Measurements from ENCODE around the gene PARL. TPM values are rescaled to one million over a fixed set of nuclear protein-coding genes. Genes with fewer than 3 reads are reported as not detected.

The PARL gene
- total and polyA plus RNA-seq, 2 donors (not counting 3 experiments of a cell fraction or from before 2014, with no cell fraction given) = 38.8 to 48.1 TPM

GRCh38 chr3:183913580-183913920 is 28.9 kb upstream of the PARL start:
- CTCF ChIA-PET = interaction anchor here (1.1 to 2.2 kb wide), 2 partner anchors 9 to 18 kb away, joined by 4 to 5 read pairs; no protein-coding TSS in a partner anchor
- no peaks in the 10 kb centered on the region for H3K9me3 ChIP-seq (replicated peaks; ENCODE audit: control insufficient read depth, insufficient read depth, low read length)
- no peak for DNase-seq (ENCODE audit: low read depth, low spot score)

More at GRCh38 chr3:183913580-183913920, 28.9 kb upstream of the PARL start:
- Histone ChIP-seq H3K27me3 (ENCODE audit: control insufficient read depth in 2 of 2, insufficient read depth in 2 of 2, low read length in 2 of 2) (no peaks in the 10 kb centered on the region), H3K4me1 (ENCODE audit: control insufficient read depth, extremely low read depth, insufficient read depth, low read length) (no peaks in the 10 kb centered on the region), H3K4me3 (replicated peaks in 1 of 3; ENCODE audit: insufficient read depth in 1 of 3, low read depth in 1 of 3, low read length in 3 of 3) (no peak overlapping the region), H3K36me3 (ENCODE audit: control insufficient read depth in 2 of 2, extremely low read depth in 1 of 2, insufficient read depth in 2 of 2, low read length in 2 of 2) (no peaks in the 10 kb centered on the region), H3K4me2 (ENCODE audit: insufficient read depth, low read length) (no peak overlapping the region), H3K9me1 (replicated peaks; ENCODE audit: control insufficient read depth, extremely low read depth, insufficient read depth, low read length) (no peaks in the 10 kb centered on the region), H3K27ac (ENCODE audit: insufficient read depth, low read depth, low read length) (no peak overlapping the region), H3K79me2 (ENCODE audit: control insufficient read depth, insufficient read depth, low read length) (no peaks in the 10 kb centered on the region), H2AFZ (ENCODE audit: low read depth, low read length) (no peak overlapping the region), H4K20me1 (replicated peaks; ENCODE audit: control insufficient read depth, extremely low read depth, insufficient read depth, low read length) (no peaks in the 10 kb centered on the region), H3K9ac (replicated peaks; ENCODE audit: extremely low read depth, insufficient read depth, low read length) (no peak overlapping the region)
- POLR2A ChIA-PET = no interaction called here
- intact Hi-C loops (cut with micrococcal nuclease) (no loop called here), dilution Hi-C loops (cut with MboI; ENCODE audit: extremely low pct_ligation_motif_present, low sequenced_read_pairs) (no loop called here)
- no TSS peak for BruUV-seq (replicated peaks)
- TF ChIP-seq POLR2A (IDR thresholded peaks at IDR 0.05; ENCODE audit: low read depth, low read length) (no peak), MYC (IDR thresholded peaks at IDR 0.05; ENCODE audit: low read depth, low read length) (no peak), POLR2AphosphoS5 (IDR thresholded peaks at IDR 0.05; ENCODE audit: insufficient read depth, low read depth, low read length) (no peak), JUN (IDR thresholded peaks at IDR 0.05; ENCODE audit: borderline replicate concordance, insufficient read depth, insufficient read length, low read depth) (no peak), GATA2 (IDR thresholded peaks at IDR 0.05; ENCODE audit: insufficient read depth, insufficient read length, low read depth, low read length) (no peak), CTCF (IDR thresholded peaks at IDR 0.05; ENCODE audit: extremely low read depth in 1 of 2, insufficient read depth in 1 of 2, low read depth in 1 of 2, low read length in 2 of 2) (no peak), FOS (IDR thresholded peaks at IDR 0.05; ENCODE audit: borderline replicate concordance, insufficient read depth, low read length) (no peak), EZH2 (IDR thresholded peaks at IDR 0.05; ENCODE audit: borderline replicate concordance, low read depth, low read length, severe bottlenecking) (no peak), MAX (IDR thresholded peaks at IDR 0.05; ENCODE audit: insufficient read depth, insufficient read length) (no peak)
- no peak for FAIRE-seq

Data from endothelial cell of umbilical vein (primary cell).